OCI-LY1 (cell line): ENCODE results near the gene SYP.

ENCODE experiments used
- H2AFZ ChIP-seq: fragments of 200-600 bp; sonication (generic), shearing (Covaris generic); 2 replicates; pipeline ENCODE4 v1.6.0; 2014; ENCODE audit warnings: antibody characterized with exemption, mild to moderate bottlenecking, low read length
- H3F3A ChIP-seq: fragments of 200-600 bp; sonication (generic), shearing (Covaris generic); 2 replicates; pipeline ENCODE4 v1.6.0; 2014; ENCODE audit warnings: mild to moderate bottlenecking, antibody characterized with exemption, low read length, moderate library complexity; ENCODE audit not compliant: insufficient read depth
- H3K27ac ChIP-seq: fragments of 200-600 bp; sonication (generic); 2 replicates; pipeline ENCODE4 v1.5.1; 2014; ENCODE audit warnings: low read length, mixed run types, mild to moderate bottlenecking, low read depth; ENCODE audit not compliant: poor library complexity, severe bottlenecking
- H3K27me3 ChIP-seq: fragments of 200-600 bp; sonication (generic); 2 replicates; pipeline ENCODE4 v1.6.0; 2014; ENCODE audit warnings: antibody characterized with exemption, mild to moderate bottlenecking, low read length, moderate library complexity; ENCODE audit not compliant: insufficient read depth
- H3K36me3 ChIP-seq: fragments of 200-600 bp; sonication (generic); 2 replicates; pipeline ENCODE4 v1.6.1; 2014; ENCODE audit warnings: mild to moderate bottlenecking, antibody characterized with exemption, low read length, moderate library complexity, mixed read lengths; ENCODE audit not compliant: insufficient read depth
- H3K4me1 ChIP-seq: fragments of 200-600 bp; sonication (generic); 2 replicates; pipeline ENCODE4 v1.5.1; 2014; ENCODE audit warnings: mild to moderate bottlenecking, low read length, moderate library complexity; ENCODE audit not compliant: insufficient read depth, severe bottlenecking
- H3K4me2 ChIP-seq: fragments of 200-600 bp; sonication (generic), shearing (Covaris generic); 2 replicates; pipeline ENCODE4 v1.6.1; 2014; ENCODE audit warnings: low read length
- H3K4me3 ChIP-seq: fragments of 200-600 bp; sonication (generic); 2 replicates; pipeline ENCODE4 v1.5.1; 2014; ENCODE audit warnings: low read length, low read depth, mild to moderate bottlenecking, mixed read lengths; ENCODE audit not compliant: poor library complexity, severe bottlenecking
- H3K79me2 ChIP-seq: fragments of 200-600 bp; shearing (Covaris generic); 2 replicates; pipeline ENCODE4 v1.6.1; 2016; ENCODE audit warnings: mixed run types, low read length, mixed read lengths; ENCODE audit not compliant: insufficient read depth
- H3K9ac ChIP-seq: fragments of 200-600 bp; sonication (generic), shearing (Covaris generic); 2 replicates; pipeline ENCODE4 v1.6.1; 2014; ENCODE audit warnings: mild to moderate bottlenecking, low read length, mixed read lengths
- H3K9me2 ChIP-seq: fragments of 200-600 bp; sonication (generic), shearing (Covaris generic); 2 replicates; pipeline ENCODE4 v1.6.1; 2014; ENCODE audit warnings: low read depth, mild to moderate bottlenecking, low read length, mixed read lengths
- H3K9me3 ChIP-seq: fragments of 200-600 bp; shearing (Covaris generic); 2 replicates; pipeline ENCODE4 v1.6.1; 2014; ENCODE audit warnings: low read length, mixed read lengths
- H4K20me1 ChIP-seq: fragments of 200-600 bp; sonication (generic), shearing (Covaris generic); 2 replicates; pipeline ENCODE4 v1.6.0; 2016; ENCODE audit warnings: mild to moderate bottlenecking, low read length; ENCODE audit not compliant: insufficient read depth
- EZH2 ChIP-seq: fragments of 200-600 bp; sonication (generic), shearing (Covaris generic); IDR thresholded peaks from 2 replicates; pipeline ENCODE4 v1.8.0; 2017; ENCODE audit warnings: borderline replicate concordance, mixed run types, mild to moderate bottlenecking, antibody characterized with exemption, low read length, moderate library complexity, mixed read lengths
- TF ChIP-seq, protein P1 (sequence below): fragments of 200-600 bp; sonication (generic), shearing (Covaris generic); IDR thresholded peaks from 2 replicates; pipeline ENCODE4 v1.5.1; 2017; ENCODE audit warnings: mild to moderate bottlenecking, antibody characterized with exemption, low read length, moderate library complexity, mixed read lengths

The SYP gene

GRCh38 chrX:49139713-49140112 lies 60.3 kb downstream of the SYP start:
- no peak overlapping the region for H3K4me2 ChIP-seq
- no peaks in the 10 kb centered on the region for H3K4me1 ChIP-seq
- H2AFZ ChIP-seq, result no peak overlapping the region
- no peaks in the 10 kb centered on the region for H3K9me2 ChIP-seq
- H3K27me3 ChIP-seq, result no peaks in the 10 kb centered on the region
- no peaks in the 10 kb centered on the region for H3K36me3 ChIP-seq
- no peak for TF ChIP-seq EZH2
- TF ChIP-seq, protein P1, sequence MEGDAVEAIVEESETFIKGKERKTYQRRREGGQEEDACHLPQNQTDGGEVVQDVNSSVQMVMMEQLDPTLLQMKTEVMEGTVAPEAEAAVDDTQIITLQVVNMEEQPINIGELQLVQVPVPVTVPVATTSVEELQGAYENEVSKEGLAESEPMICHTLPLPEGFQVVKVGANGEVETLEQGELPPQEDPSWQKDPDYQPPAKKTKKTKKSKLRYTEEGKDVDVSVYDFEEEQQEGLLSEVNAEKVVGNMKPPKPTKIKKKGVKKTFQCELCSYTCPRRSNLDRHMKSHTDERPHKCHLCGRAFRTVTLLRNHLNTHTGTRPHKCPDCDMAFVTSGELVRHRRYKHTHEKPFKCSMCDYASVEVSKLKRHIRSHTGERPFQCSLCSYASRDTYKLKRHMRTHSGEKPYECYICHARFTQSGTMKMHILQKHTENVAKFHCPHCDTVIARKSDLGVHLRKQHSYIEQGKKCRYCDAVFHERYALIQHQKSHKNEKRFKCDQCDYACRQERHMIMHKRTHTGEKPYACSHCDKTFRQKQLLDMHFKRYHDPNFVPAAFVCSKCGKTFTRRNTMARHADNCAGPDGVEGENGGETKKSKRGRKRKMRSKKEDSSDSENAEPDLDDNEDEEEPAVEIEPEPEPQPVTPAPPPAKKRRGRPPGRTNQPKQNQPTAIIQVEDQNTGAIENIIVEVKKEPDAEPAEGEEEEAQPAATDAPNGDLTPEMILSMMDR, result no peak
- no peak overlapping the region for H3K27ac ChIP-seq
- H3F3A ChIP-seq, result no peaks in the 10 kb centered on the region
- H4K20me1 ChIP-seq, result no peaks in the 10 kb centered on the region
- no peaks in the 10 kb centered on the region for H3K79me2 ChIP-seq
- H3K9me3 ChIP-seq, result 0 out of 2 replicates have a peak, but pooled peaks cover 3% of the 10 kb centered on the region
- no peak overlapping the region for H3K4me3 ChIP-seq
- no peak overlapping the region for H3K9ac ChIP-seq
